ENCODE measurements around the gene MTCH1. TPM values are rescaled to one million over a fixed set of nuclear protein-coding genes. Genes with fewer than 3 reads are reported as not detected.
A peak's percentile ranks its signal among the peaks of the same experiment; 100 is the strongest.

MTCH1 gene, protein sequence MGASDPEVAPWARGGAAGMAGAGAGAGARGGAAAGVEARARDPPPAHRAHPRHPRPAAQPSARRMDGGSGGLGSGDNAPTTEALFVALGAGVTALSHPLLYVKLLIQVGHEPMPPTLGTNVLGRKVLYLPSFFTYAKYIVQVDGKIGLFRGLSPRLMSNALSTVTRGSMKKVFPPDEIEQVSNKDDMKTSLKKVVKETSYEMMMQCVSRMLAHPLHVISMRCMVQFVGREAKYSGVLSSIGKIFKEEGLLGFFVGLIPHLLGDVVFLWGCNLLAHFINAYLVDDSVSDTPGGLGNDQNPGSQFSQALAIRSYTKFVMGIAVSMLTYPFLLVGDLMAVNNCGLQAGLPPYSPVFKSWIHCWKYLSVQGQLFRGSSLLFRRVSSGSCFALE
- 100 to 1,000 TPM; 131 TPM for total RNA-seq

DNA sequence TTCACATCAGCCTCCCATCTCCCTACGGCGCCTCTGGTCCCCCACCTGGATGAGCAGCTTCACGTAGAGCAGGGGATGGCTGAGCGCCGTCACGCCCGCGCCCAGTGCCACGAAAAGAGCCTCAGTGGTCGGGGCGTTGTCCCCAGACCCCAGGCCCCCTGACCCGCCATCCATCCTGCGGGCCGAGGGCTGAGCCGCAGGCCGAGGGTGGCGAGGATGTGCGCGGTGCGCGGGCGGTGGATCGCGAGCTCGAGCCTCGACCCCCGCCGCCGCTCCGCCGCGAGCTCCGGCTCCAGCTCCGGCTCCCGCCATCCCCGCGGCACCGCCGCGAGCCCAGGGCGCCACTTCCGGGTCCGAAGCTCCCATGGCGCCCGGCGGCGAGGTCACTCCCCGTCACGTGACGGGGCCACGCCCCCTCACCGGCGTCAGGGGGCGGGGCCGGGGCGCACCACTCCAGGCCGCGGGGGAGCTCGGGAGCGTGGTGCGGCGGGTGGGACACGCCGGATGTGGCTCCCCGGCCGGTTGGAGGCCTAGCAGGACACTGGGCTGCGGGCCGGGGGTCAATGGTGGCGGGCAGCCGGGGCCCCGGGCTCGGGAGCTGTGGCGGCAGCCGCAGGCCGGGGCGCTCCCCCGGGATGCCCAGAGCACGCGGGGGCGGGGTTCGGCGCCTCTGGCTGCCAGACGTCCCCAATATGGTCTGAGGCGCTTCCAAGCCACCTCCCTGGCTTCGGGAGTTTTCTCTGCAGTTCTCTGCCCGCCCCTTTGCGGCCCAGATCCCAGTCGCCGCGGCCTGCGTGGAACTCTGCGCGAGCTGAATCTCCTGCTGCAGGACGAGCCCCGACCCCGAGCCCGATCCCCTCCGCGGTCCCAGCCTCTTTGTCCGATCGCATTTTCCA is at the start of gene MTCH1:
Gene MTCH1 (minus strand): TSS at position 389 of the 896 bp plus-strand sequence. CDS start 23 bp downstream, at position 366.
- Mint-ChIP-seq H3K4me1 (peaks cover 21% of the 10 kb centered on the region), H3K27me3 (peaks cover 4% of the 10 kb centered on the region), H3K4me3 (peak within 1 kb of the TSS; percentile 99), H3K36me3 (ENCODE audit: low read depth) (peaks cover 9% of the 10 kb centered on the region), H3K9me3 (no peaks in the 10 kb centered on the region), H3K27ac (peak within 1 kb of the TSS; percentile 92)
- DNase-seq = peak; percentile 89
- CTCF ChIA-PET = interaction anchor here (0.5 to 1.9 kb wide), 14 partner anchors 20 to 340 kb away, joined by 3 to 22 read pairs (median 4); partner anchors contain the start of genes C6orf89 and FGD2
- POLR2A ChIA-PET = interaction anchor here (0.7 to 2.1 kb wide), 38 partner anchors 8 to 531 kb away, joined by 3 to 26 read pairs (median 4); partner anchors contain the start of genes C6orf89, CDKN1A, FGD2 and PI16

DNA sequence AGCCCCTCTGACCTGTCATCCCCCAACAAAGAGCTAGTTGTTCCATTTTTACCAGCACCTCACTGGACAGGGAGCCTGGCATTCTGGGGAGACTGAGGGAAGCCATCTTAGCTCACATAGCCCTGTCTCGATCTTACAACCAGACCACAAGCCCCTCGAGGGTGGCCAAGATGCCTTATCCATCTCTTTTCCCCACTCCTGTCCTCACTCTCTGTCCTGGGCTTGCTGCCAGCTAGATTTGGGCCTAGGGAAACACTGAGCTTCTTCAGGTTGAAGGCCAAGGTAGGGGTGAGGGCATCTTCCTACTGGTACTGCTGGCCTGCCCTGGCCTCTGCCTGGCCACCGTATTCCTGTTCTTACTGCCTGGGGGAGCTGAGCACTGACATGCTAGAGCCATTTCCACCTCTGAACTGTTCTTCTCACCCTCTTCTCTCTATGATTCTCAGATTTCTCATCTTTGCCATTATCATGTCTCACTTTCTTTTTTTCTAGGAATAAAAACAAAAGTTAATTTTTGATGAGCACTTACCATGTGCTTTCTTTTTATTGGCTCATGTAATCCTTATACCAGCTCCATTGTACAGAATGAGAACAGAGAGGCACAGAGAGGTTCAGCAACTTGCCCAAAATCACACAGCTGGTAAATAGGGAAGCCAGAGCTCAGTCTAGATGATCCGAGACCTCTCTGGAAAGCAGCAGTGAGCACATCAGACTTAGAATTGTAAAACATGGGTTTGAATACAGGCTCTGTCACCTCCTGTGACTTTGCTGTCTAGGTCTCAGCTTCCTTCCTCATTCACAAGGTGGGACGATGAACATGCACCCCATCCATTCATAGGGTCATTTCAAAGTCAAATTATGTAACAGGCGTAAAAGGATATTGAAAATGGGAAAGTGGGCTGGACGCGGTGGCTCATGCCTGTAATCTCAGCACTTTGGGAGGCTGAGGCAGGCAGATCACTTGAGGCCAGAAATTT is 48.1 kb upstream of the MTCH1 start:
- POLR2A ChIA-PET = interaction anchor here (0.8 to 18.6 kb wide), 5 partner anchors 10 to 156 kb away, joined by 3 to 557 read pairs (median 14); partner anchors contain the start of gene PIM1
- Mint-ChIP-seq H3K27me3 (no peaks in the 10 kb centered on the region), H3K9me3 (peaks cover 11% of the 10 kb centered on the region), H3K27ac (peak overlapping the region; percentile 61), H3K4me3 (no peak overlapping the region), H3K36me3 (ENCODE audit: low read depth) (peaks cover 24% of the 10 kb centered on the region), H3K4me1 (peaks cover 53% of the 10 kb centered on the region)
- DNase-seq = no peak
- CTCF ChIA-PET = interaction anchor here (0.7 to 19.8 kb wide), 8 partner anchors 10 to 400 kb away, joined by 3 to 786 read pairs (median 3); partner anchors contain the start of gene CMTR1

GRCh38 chr6:37033255-37033654 is 47.3 kb upstream of the MTCH1 start:
- H3K36me3 Mint-ChIP-seq (ENCODE audit: low read depth) = peaks cover 24% of the 10 kb centered on the region
- ChIA-PET POLR2A (interaction anchor here (0.8 to 18.6 kb wide), 5 partner anchors 9 to 157 kb away, joined by 3 to 557 read pairs (median 14); partner anchors contain the start of gene PIM1), CTCF (interaction anchor here (0.7 to 19.8 kb wide), 5 partner anchors 11 to 400 kb away, joined by 3 to 786 read pairs (median 5); partner anchors contain the start of gene CMTR1)
- peaks cover 11% of the 10 kb centered on the region for H3K9me3 Mint-ChIP-seq
- H3K4me1 Mint-ChIP-seq = peaks cover 52% of the 10 kb centered on the region
- no peaks in the 10 kb centered on the region for H3K27me3 Mint-ChIP-seq
- no peak overlapping the region for H3K4me3 Mint-ChIP-seq
- peak; percentile 52 for DNase-seq
- peak overlapping the region; percentile 61 for H3K27ac Mint-ChIP-seq

DNA sequence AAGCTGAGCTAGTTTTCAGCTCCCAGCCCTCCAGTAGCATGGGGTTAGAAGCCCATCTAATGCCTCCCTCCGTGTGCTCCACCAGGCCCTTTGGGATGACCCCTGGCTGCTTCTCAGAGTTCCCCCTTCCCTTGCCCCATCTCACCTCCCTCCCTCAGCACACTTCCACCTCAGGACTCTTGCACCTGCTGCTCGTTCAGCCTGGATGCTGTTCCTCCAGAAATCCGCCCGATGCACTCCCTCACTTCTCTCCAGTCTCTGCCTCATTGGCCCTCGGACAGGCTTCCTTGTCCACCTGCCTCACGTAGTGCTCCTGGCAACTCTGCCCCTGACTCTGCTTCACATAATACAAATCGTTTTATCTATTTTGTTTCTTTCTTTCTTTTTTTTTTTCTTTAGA is 46.2 kb upstream of the MTCH1 start:
- ChIA-PET POLR2A (interaction anchor here (4.4 to 18.6 kb wide), 2 partner anchors 17 to 144 kb away, joined by 86 to 557 read pairs; partner anchors contain the start of gene PIM1), CTCF (interaction anchor here (3.7 to 19.8 kb wide), 4 partner anchors 12 to 176 kb away, joined by 22 to 786 read pairs (median 227); partner anchors contain the start of gene PIM1)
- H3K4me3 Mint-ChIP-seq = no peak overlapping the region
- peaks cover 24% of the 10 kb centered on the region for H3K36me3 Mint-ChIP-seq (ENCODE audit: low read depth)
- H3K9me3 Mint-ChIP-seq = peaks cover 11% of the 10 kb centered on the region
- no peak for DNase-seq
- peak overlapping the region; percentile 44 for H3K27ac Mint-ChIP-seq
- peaks cover 52% of the 10 kb centered on the region for H3K4me1 Mint-ChIP-seq
- H3K27me3 Mint-ChIP-seq = no peaks in the 10 kb centered on the region

DNA sequence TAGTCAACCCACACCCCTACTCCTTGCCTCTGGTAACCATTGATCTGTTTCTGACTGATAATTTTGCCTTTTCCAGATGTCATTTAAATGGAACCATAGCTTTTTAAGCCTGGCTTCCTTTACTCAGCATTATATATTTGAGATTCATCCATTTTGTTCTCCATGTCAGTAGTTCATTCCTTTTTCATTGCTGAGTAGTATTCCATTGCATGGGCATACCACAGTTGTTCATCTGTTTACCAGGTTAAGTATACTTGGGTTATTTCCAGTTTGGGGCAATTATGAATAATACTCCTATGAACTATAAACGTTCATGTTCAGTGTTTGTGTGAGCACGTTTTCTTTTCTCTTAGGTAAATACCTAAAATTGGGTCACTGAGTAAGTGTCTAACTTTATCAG is 44.6 kb upstream of the MTCH1 start:
- Mint-ChIP-seq H3K9me3 (peaks cover 11% of the 10 kb centered on the region), H3K4me1 (peaks cover 66% of the 10 kb centered on the region), H3K27ac (peak overlapping the region; percentile 62), H3K36me3 (ENCODE audit: low read depth) (peaks cover 24% of the 10 kb centered on the region), H3K4me3 (no peak overlapping the region), H3K27me3 (no peaks in the 10 kb centered on the region)
- ChIA-PET POLR2A (interaction anchor here (1.7 to 18.6 kb wide), 5 partner anchors 9 to 469 kb away, joined by 4 to 557 read pairs (median 19); partner anchors contain the start of genes CCDC167 and PIM1), CTCF (interaction anchor here (0.9 to 19.8 kb wide), 11 partner anchors 8 to 190 kb away, joined by 3 to 786 read pairs (median 8); partner anchors contain the start of gene PIM1)
- no peak for DNase-seq

DNA sequence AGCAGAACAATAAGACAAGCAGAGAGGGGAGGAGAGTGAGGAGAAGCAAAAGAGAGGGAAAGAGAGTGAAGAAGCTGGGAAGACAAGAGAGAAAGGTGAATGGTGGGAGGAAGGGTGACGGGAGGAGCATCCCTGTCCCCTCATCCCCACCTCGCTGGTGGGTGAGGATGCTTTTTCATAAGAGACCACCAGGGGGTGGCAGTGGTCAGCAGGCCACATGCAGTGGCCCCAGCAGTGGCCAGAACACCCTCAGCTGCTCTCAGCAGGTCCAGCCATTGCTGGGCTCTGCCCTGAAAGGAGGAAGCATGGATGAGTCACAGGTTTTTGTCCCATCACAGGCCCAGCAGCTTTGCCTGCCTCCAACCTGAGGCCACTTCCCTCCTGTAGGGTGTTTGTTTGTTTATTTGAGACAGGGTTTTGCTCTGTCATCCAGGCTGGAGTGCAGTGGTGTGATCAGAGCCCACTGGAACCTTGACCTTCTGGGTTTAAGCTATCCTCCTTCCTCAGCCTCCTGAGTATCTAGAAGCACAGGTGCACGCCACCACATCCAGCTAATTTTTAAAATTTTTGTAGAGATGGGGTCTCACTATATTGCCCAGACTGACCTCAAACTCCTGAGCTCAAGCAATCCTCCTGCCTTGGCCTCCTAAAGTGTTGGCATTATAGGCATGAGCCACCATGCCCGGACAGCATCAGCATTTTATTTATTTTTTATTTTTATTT is 43.4 kb upstream of the MTCH1 start:
- peak; percentile 63 for DNase-seq
- Mint-ChIP-seq H3K4me1 (peaks cover 75% of the 10 kb centered on the region), H3K27me3 (no peaks in the 10 kb centered on the region), H3K36me3 (ENCODE audit: low read depth) (peaks cover 29% of the 10 kb centered on the region), H3K27ac (peak overlapping the region; percentile 86), H3K4me3 (no peak overlapping the region), H3K9me3 (peaks cover 11% of the 10 kb centered on the region)
- POLR2A ChIA-PET = interaction anchor here (0.7 to 18.6 kb wide), 10 partner anchors 10 to 471 kb away, joined by 3 to 557 read pairs (median 5); partner anchors contain the start of genes CCDC167, MTCH1, PIM1 and TBC1D22B
- CTCF ChIA-PET = interaction anchor here (0.6 to 19.8 kb wide), 20 partner anchors 7 to 228 kb away, joined by 3 to 786 read pairs (median 6); partner anchors contain the start of genes C6orf89, PIM1, TBC1D22B and TMEM217

GRCh38 chr6:37027811-37028469 is 41.9 kb upstream of the MTCH1 start:
- H3K36me3 Mint-ChIP-seq (ENCODE audit: low read depth) = peaks cover 25% of the 10 kb centered on the region
- H3K4me3 Mint-ChIP-seq = no peak overlapping the region
- no peaks in the 10 kb centered on the region for H3K27me3 Mint-ChIP-seq
- peaks cover 11% of the 10 kb centered on the region for H3K9me3 Mint-ChIP-seq
- CTCF ChIA-PET = interaction anchor here (1.0 to 19.8 kb wide), 6 partner anchors 14 to 180 kb away, joined by 3 to 786 read pairs (median 30); partner anchors contain the start of gene PIM1
- peak overlapping the region; percentile 49 for H3K27ac Mint-ChIP-seq
- POLR2A ChIA-PET = interaction anchor here (2.6 to 18.6 kb wide), 4 partner anchors 12 to 149 kb away, joined by 19 to 557 read pairs (median 152); partner anchors contain the start of gene PIM1
- H3K4me1 Mint-ChIP-seq = peaks cover 74% of the 10 kb centered on the region
- DNase-seq = no peak

- no peak for DNase-seq
- Mint-ChIP-seq H3K27me3 (no peaks in the 10 kb centered on the region), H3K4me1 (peaks cover 77% of the 10 kb centered on the region), H3K9me3 (peaks cover 8% of the 10 kb centered on the region), H3K4me3 (no peak overlapping the region), H3K36me3 (ENCODE audit: low read depth) (peaks cover 25% of the 10 kb centered on the region), H3K27ac (peak overlapping the region; percentile 52)
- POLR2A ChIA-PET = interaction anchor here (10.1 to 18.6 kb wide), 3 partner anchors 23 to 182 kb away, joined by 145 to 557 read pairs (median 218); partner anchors contain the start of gene PIM1
- CTCF ChIA-PET = interaction anchor here (0.8 to 19.8 kb wide), 6 partner anchors 24 to 181 kb away, joined by 3 to 786 read pairs (median 165); partner anchors contain the start of gene PIM1
Measured at GRCh38 chr6:37027036-37027720, 41.2 kb upstream of the MTCH1 start.

DNA sequence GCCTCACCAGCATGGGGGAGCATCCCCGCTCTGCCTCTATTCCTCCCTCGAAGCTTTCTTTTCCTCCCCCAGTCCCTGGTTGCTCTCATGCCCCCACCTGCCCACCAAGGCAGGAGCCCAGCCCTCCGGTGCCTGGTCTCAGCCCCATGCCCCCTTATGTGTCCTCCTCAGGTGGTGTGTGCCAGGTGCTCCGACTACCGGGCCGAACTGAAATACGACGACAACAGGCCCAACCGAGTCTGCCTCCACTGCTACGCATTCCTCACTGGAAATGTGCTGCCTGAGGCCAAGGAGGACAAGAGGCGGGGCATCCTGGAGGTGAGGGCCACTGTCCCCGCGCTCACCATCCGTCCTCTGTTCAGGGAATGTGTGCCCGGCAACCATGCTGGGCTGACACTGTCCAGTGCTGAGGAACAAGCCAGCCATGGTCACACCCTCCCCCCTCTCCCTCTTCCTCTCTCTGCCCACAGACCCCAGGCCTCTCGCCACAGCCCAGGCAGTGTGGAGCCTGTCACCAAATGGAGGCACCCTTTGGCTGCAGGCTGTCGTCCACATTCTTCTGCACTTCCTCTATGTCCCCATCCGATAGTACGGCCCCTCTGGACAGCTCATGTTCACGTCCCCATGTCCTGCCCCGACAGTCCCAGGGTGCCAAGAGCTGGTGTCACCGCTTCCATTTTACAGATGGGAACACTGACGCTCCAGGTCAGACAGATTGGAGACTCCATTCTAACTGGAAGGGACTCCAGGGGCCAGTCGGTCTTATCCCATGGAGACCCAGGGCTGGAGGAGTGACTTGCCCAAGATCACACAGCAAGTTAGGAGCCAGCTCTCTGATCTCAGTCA is 39.8 kb upstream of the MTCH1 start:
- ChIA-PET CTCF (interaction anchor here (1.0 to 19.8 kb wide), 5 partner anchors 25 to 183 kb away, joined by 3 to 786 read pairs (median 275); partner anchors contain the start of gene PIM1), POLR2A (interaction anchor here (1.0 to 18.6 kb wide), 6 partner anchors 8 to 214 kb away, joined by 3 to 557 read pairs (median 78); partner anchors contain the start of genes PIM1 and PPIL1)
- Mint-ChIP-seq H3K4me1 (peaks cover 87% of the 10 kb centered on the region), H3K27ac (peak overlapping the region; percentile 62), H3K4me3 (no peak overlapping the region), H3K36me3 (ENCODE audit: low read depth) (peaks cover 21% of the 10 kb centered on the region), H3K9me3 (peaks cover 7% of the 10 kb centered on the region), H3K27me3 (no peaks in the 10 kb centered on the region)
- no peak for DNase-seq
